Stimulated activated CD8-positive, alpha-beta memory T cell treated with anti-CD3 and anti-CD28 coated beads, Interleukin-12 subunit alpha, Interleukin-12 subunit beta, amount 100 ng/mL, for 4 hours (primary cell): ENCODE data around the gene TMEM183A.

Source experiments
- DNase-seq: peaks from one replicate; pipeline ENCODE4 v3.0.0-alpha.2; 2020; ENCODE audit warnings: low read depth

TMEM183A gene

GRCh38 chr1:203046984-203047630 is 39.9 kb downstream of the TMEM183A start:
- no peak for DNase-seq

- DNase-seq = no peak
Observed at GRCh38 chr1:203048086-203048485, 40.9 kb downstream of the TMEM183A start.

GRCh38 chr1:203048555-203049051 is 41.4 kb downstream of the TMEM183A start:
- no peak for DNase-seq

GRCh38 chr1:203049077-203049476 is 41.9 kb downstream of the TMEM183A start:
- DNase-seq = no peak

- no peak for DNase-seq
Observed at GRCh38 chr1:203049576-203050180, 42.5 kb downstream of the TMEM183A start.

GRCh38 chr1:203050826-203051225 is 43.7 kb downstream of the TMEM183A start:
- DNase-seq = no peak

GRCh38 chr1:203051841-203052324 is 44.7 kb downstream of the TMEM183A start:
- no peak for DNase-seq

GRCh38 chr1:203052601-203053000 is 45.4 kb downstream of the TMEM183A start:
- DNase-seq = no peak

- no peak for DNase-seq
Observed at GRCh38 chr1:203054184-203054583, 47.0 kb downstream of the TMEM183A start.

GRCh38 chr1:203054642-203055041 is 47.5 kb downstream of the TMEM183A start:
- DNase-seq = no peak

- DNase-seq = no peak
Observed at GRCh38 chr1:203055161-203055799, 48.1 kb downstream of the TMEM183A start.

GRCh38 chr1:203056012-203056411 is 48.8 kb downstream of the TMEM183A start:
- DNase-seq = no peak

GRCh38 chr1:203056516-203056915 is 49.3 kb downstream of the TMEM183A start:
- no peak for DNase-seq

- no peak for DNase-seq
Observed at GRCh38 chr1:203057911-203058675, 50.9 kb downstream of the TMEM183A start.

- no peak for DNase-seq
Observed at GRCh38 chr1:203058676-203058935, 51.4 kb downstream of the TMEM183A start.

GRCh38 chr1:203059485-203059884 is 52.3 kb downstream of the TMEM183A start:
- no peak for DNase-seq

GRCh38 chr1:203060115-203060514 is 52.9 kb downstream of the TMEM183A start:
- no peak for DNase-seq

- no peak for DNase-seq
Observed at GRCh38 chr1:203063287-203063686, 56.1 kb downstream of the TMEM183A start.

- no peak for DNase-seq
Observed at GRCh38 chr1:203065191-203065590, 58.0 kb downstream of the TMEM183A start.

GRCh38 chr1:203065986-203066385 is 58.8 kb downstream of the TMEM183A start:
- no peak for DNase-seq

- no peak for DNase-seq
Observed at GRCh38 chr1:203066965-203067364, 59.8 kb downstream of the TMEM183A start.

GRCh38 chr1:203069030-203069747 is 62.0 kb downstream of the TMEM183A start:
- DNase-seq = no peak
